HCT116 (cell line): ENCODE results near the gene TPK1. TPM values are rescaled to one million over a fixed set of nuclear protein-coding genes. Genes with fewer than 3 reads are reported as not detected.

Experiments used
- ATAC-seq: fragments of 200-7000 bp; cut with Tn5 transposase; 2 replicates; pipeline ENCODE4 v1.9.1; 2020; ENCODE audit warnings: mild to moderate bottlenecking, moderate library complexity
- BruUV-seq: library from RNA; stranded (reverse); fragments of 400-500 nt; replicated peaks from 2 replicates; lab custom pipeline; 2021; lab: Mats Ljungman, UMichigan
- CTCF ChIA-PET: fragments of 300-600 bp; sonication (Branson Sonifier 250); formaldehyde crosslinking; loops from one replicate; lab custom pipeline; 2021; ENCODE audit warnings: antibody characterized with exemption; lab: Charles Lee
- POLR2A ChIA-PET: fragments of 300-600, 350-600 bp; sonication (Branson Sonifier 250); formaldehyde crosslinking; loops from one replicate; lab custom pipeline; 2021; ENCODE audit warnings: antibody characterized with exemption; lab: Charles Lee
- RAD21 ChIA-PET, 2 experiments: fragments of 300-600 bp; sonication (Branson Sonifier 250); formaldehyde crosslinking; loops; one replicate each; lab custom pipeline; 2023; ENCODE audit warnings: low total read pairs in 2 of 2; ENCODE audit not compliant: uncharacterized antibody in 2 of 2, unreplicated experiment in 2 of 2, low non-redundant PET in 1 of 2; lab: Charles Lee
- DNase-seq: peaks from one replicate; pipeline ENCODE4 v3.0.0-alpha.2; 2010; ENCODE audit warnings: low read depth, low spot score
- H2AFZ ChIP-seq: fragments of 200-600 bp; shearing (Covaris generic), sonication (generic); 2 replicates; pipeline ENCODE4 v1.6.1; 2017; ENCODE audit warnings: low read depth, mixed run types, mixed read lengths, antibody characterized with exemption, low read length; ENCODE audit not compliant: poor library complexity, severe bottlenecking
- H3K27ac ChIP-seq: 2 replicates; pipeline ENCODE4 v1.5.1; 2012; ENCODE audit warnings: low read depth, low read length
- H3K27me3 ChIP-seq: fragments of 200-600 bp; sonication (generic); 2 replicates; pipeline ENCODE4 v1.6.1; 2016; ENCODE audit warnings: mixed run types, low read length, mixed read lengths; ENCODE audit not compliant: insufficient read depth
- H3K36me3 ChIP-seq, 2 experiments: fragments of 200-500 bp in 1 of 2; fragments of 200-600 bp in 1 of 2; sonication (Bioruptor generic) in 1 of 2; sonication (generic) in 1 of 2; 2 replicates each; pipeline versions ENCODE4 v1.5.1 to v1.6.1; 2014 to 2016; ENCODE audit warnings: low read length in 2 of 2, inconsistent platforms in 1 of 2, mixed read lengths in 1 of 2, mixed run types in 1 of 2; ENCODE audit not compliant: insufficient read depth in 2 of 2, control insufficient read depth in 1 of 2
- H3K4me1 ChIP-seq, 2 experiments: fragments of 200-600 bp in 1 of 2; sonication (generic) in 1 of 2; 2 replicates each; pipeline versions ENCODE4 v1.5.1 to v1.6.1; 2012 to 2017; ENCODE audit warnings: low read length in 2 of 2, inconsistent platforms in 1 of 2, mild to moderate bottlenecking in 1 of 2, mixed read lengths in 1 of 2, mixed run types in 1 of 2, moderate library complexity in 1 of 2; ENCODE audit not compliant: insufficient read depth in 2 of 2, control insufficient read depth in 1 of 2
- H3K4me2 ChIP-seq: fragments of 200-600 bp; sonication (generic); 2 replicates; pipeline ENCODE4 v1.6.1; 2017; ENCODE audit warnings: mixed run types, low read length, mixed read lengths
- H3K4me3 ChIP-seq, 2 experiments: fragments of 200-600 bp in 1 of 2; sonication (generic) in 1 of 2; replicated peaks in 1 of 2; 2 replicates each; pipeline ENCODE4 v1.5.1; 2011 to 2016; ENCODE audit warnings: low read length in 2 of 2, control low read depth in 1 of 2, low read depth in 1 of 2, mild to moderate bottlenecking in 1 of 2, mixed read lengths in 1 of 2, mixed run types in 1 of 2
- H3K79me2 ChIP-seq: fragments of 200-600 bp; sonication (generic); 2 replicates; pipeline ENCODE4 v1.6.1; 2017; ENCODE audit warnings: mild to moderate bottlenecking, mixed run types, low read length, moderate library complexity, mixed read lengths; ENCODE audit not compliant: insufficient read depth
- H3K9ac ChIP-seq: fragments of 200-600 bp; sonication (generic); 2 replicates; pipeline ENCODE4 v1.6.1; 2016; ENCODE audit warnings: low read length, mixed read lengths
- H3K9me2 ChIP-seq: fragments of 200-600 bp; sonication (generic), shearing (Covaris generic); 2 replicates; pipeline ENCODE4 v1.6.1; 2017; ENCODE audit warnings: mixed run types, mild to moderate bottlenecking, moderate library complexity; ENCODE audit not compliant: insufficient read depth
- H3K9me3 ChIP-seq, 2 experiments: fragments of 200-500 bp in 1 of 2; fragments of 200-600 bp in 1 of 2; sonication (Bioruptor generic) in 1 of 2; sonication (generic) in 1 of 2; 2 replicates each; pipeline ENCODE4 v1.6.1; 2014 to 2017; ENCODE audit warnings: low read length in 2 of 2, mixed read lengths in 2 of 2, inconsistent platforms in 1 of 2, low read depth in 1 of 2, mild to moderate bottlenecking in 1 of 2, mixed run types in 1 of 2, moderate library complexity in 1 of 2; ENCODE audit not compliant: control insufficient read depth in 1 of 2, insufficient read depth in 1 of 2
- H4K20me1 ChIP-seq: fragments of 200-600 bp; sonication (generic), shearing (Covaris generic); 2 replicates; pipeline ENCODE4 v1.6.1; 2017; ENCODE audit warnings: mixed run types, mild to moderate bottlenecking, moderate library complexity; ENCODE audit not compliant: insufficient read depth
- ATF3 ChIP-seq: IDR thresholded peaks from 2 replicates; pipeline ENCODE4 v1.6.1; 2012
- CBX3 ChIP-seq: IDR thresholded peaks from 2 replicates; pipeline ENCODE4 v1.6.1; 2012; ENCODE audit warnings: low read depth
- CEBPB ChIP-seq: IDR thresholded peaks from 2 replicates; pipeline ENCODE4 v1.6.1; 2012; ENCODE audit warnings: low read depth
- CTCF ChIP-seq, 3 experiments: fragments of 200-600 bp in 1 of 3; sonication (generic) in 1 of 3; IDR thresholded peaks in 2 of 3; conservative IDR thresholded peaks in 1 of 3; 2 replicates each; pipeline ENCODE4 v1.5.1; 2012 to 2017; ENCODE audit warnings: low read depth in 2 of 3, low read length in 2 of 3, antibody characterized with exemption in 1 of 3, borderline replicate concordance in 1 of 3, control low read depth in 1 of 3, mild to moderate bottlenecking in 1 of 3, mixed read lengths in 1 of 3, mixed run types in 1 of 3, moderate library complexity in 1 of 3; ENCODE audit not compliant: insufficient read depth in 1 of 3
- EGR1 ChIP-seq: IDR thresholded peaks from 2 replicates; pipeline ENCODE4 v1.6.1; 2012; ENCODE audit warnings: low read depth
- ELF1 ChIP-seq: IDR thresholded peaks from 2 replicates; pipeline ENCODE4 v1.6.1; 2012; ENCODE audit warnings: low read depth, borderline replicate concordance
- EZH2 ChIP-seq: fragments of 200-600 bp; sonication (generic); IDR thresholded peaks from 2 replicates; pipeline ENCODE4 v1.6.1; 2017; ENCODE audit warnings: antibody characterized with exemption, mixed run types
- EZH2phosphoT487 ChIP-seq: fragments of 200-600 bp; IDR thresholded peaks from 2 replicates; pipeline ENCODE4 v1.6.1; 2018; ENCODE audit warnings: antibody characterized with exemption, borderline replicate concordance
- MAX ChIP-seq: IDR thresholded peaks from 2 replicates; pipeline ENCODE4 v1.6.1; 2012
- POLR2AphosphoS5 ChIP-seq: IDR thresholded peaks from 2 replicates; pipeline ENCODE4 v1.6.1; 2011; ENCODE audit warnings: mild to moderate bottlenecking, low read depth, low read length, moderate library complexity
- REST ChIP-seq: IDR thresholded peaks from 2 replicates; pipeline ENCODE4 v1.6.1; 2012; ENCODE audit warnings: low read depth
- SP1 ChIP-seq: IDR thresholded peaks from 2 replicates; pipeline ENCODE4 v1.6.1; 2012; ENCODE audit warnings: low read depth
- SRF ChIP-seq: IDR thresholded peaks from 2 replicates; pipeline ENCODE4 v1.6.1; 2012; ENCODE audit warnings: low read depth
- TCF7L2 ChIP-seq: IDR thresholded peaks from 2 replicates; pipeline ENCODE4 v1.7.0; 2011; ENCODE audit warnings: borderline replicate concordance, inconsistent platforms; ENCODE audit not compliant: insufficient read depth, insufficient read length; ENCODE audit errors: extremely low read depth
- ZBTB33 ChIP-seq: IDR thresholded peaks from 2 replicates; pipeline ENCODE4 v1.6.1; 2011; ENCODE audit warnings: mild to moderate bottlenecking, low read length, moderate library complexity; ENCODE audit not compliant: insufficient replicate concordance; ENCODE audit errors: extremely low read depth
- ZFX ChIP-seq: fragments of 450-650 bp; IDR thresholded peaks from 2 replicates; pipeline ENCODE4 v1.6.1; 2017
- intact Hi-C: fragments of 100-400 bp; cut with micrococcal nuclease; formaldehyde crosslinking; loops from 2 replicates; pipeline ENCODE4 v1.10.0; 2022
- total RNA-seq: library from RNA; stranded (reverse); gene quantifications from one replicate; pipeline ENCODE4 v1.2.1, GENCODE V29; 2021; ENCODE audit not compliant: unreplicated experiment

Gene TPK1
- total RNA-seq, 1 experiment from 2014 or later = 5.4 TPM

GRCh38 chr7:144524271-144524670, 311.6 kb downstream of the TPK1 start:
- Histone ChIP-seq H3K79me2 (no peaks in the 10 kb centered on the region), H3K4me2 (no peak overlapping the region), H2AFZ (no peak overlapping the region), H3K9me2 (no peaks in the 10 kb centered on the region), H3K9me3 (no peaks in the 10 kb centered on the region), H3K36me3 (no peaks in the 10 kb centered on the region), H3K4me1 (no peaks in the 10 kb centered on the region), H3K9ac (no peak overlapping the region), H3K27me3 (no peaks in the 10 kb centered on the region), H4K20me1 (no peaks in the 10 kb centered on the region), H3K4me3 (no peak overlapping the region), H3K27ac (no peak overlapping the region)
- ChIA-PET POLR2A (no interaction called here), CTCF (no interaction called here), RAD21 (no interaction called here)
- intact Hi-C loops = loop anchor here (2.0 kb wide), 1 partner anchor 13 kb away; no protein-coding TSS in a partner anchor
- BruUV-seq = no TSS peak
- DNase-seq (no peak), ATAC-seq (no peak)
- no peak for TF ChIP-seq ZBTB33
- TF ChIP-seq ELF1 = no peak
- no peak for TF ChIP-seq EZH2
- no peak for TF ChIP-seq CBX3
- TF ChIP-seq ZFX = no peak
- TF ChIP-seq EZH2phosphoT487 = no peak
- TF ChIP-seq ATF3 = no peak
- TF ChIP-seq SRF = no peak
- TF ChIP-seq TCF7L2 = no peak
- no peak for TF ChIP-seq MAX
- no peak for TF ChIP-seq SP1
- no peak for TF ChIP-seq REST
- no peak for TF ChIP-seq EGR1
- no peak for TF ChIP-seq POLR2AphosphoS5
- TF ChIP-seq CTCF (IDR thresholded peaks at IDR 0.05 in 2 of 3, conservative IDR thresholded peaks at IDR 0.05 in 1 of 3; ENCODE audit: borderline replicate concordance in 1 of 3, insufficient read depth in 1 of 3, low read depth in 2 of 3, low read length in 2 of 3) = no peak
- no peak for TF ChIP-seq CEBPB
